CD4-positive, alpha-beta T cell treated with Interleukin-6 at 100 ng/mL for 8 hours (primary cell): ENCODE data around the gene GFER.
"Not testable (repeated sequence)": the region's sequence is repeated elsewhere in the genome, so short reads cannot be mapped to it uniquely, and the experiment has no call there.

ENCODE experiments used
- DNase-seq: peaks from one replicate; pipeline ENCODE4 v3.0.0-alpha.2; 2020; ENCODE audit warnings: mixed read lengths, low spot score

The GFER gene

GRCh38 chr16:1957434-1958142 lies 26.4 kb upstream of the GFER start:
- not testable (repeated sequence) for DNase-seq

GRCh38 chr16:1958143-1958491 lies 25.9 kb upstream of the GFER start:
- not testable (repeated sequence) for DNase-seq

- no peak for DNase-seq
These were observed 25.2 kb upstream of the GFER start for GRCh38 chr16:1958715-1959268.

GRCh38 chr16:1959269-1960039 lies 24.5 kb upstream of the GFER start, which contains the start of gene NDUFB10:
Gene NDUFB10 (plus strand): TSS chr16:1959538. CDS start chr16:1959625, 87 bp downstream.
- DNase-seq, result peak; percentile 87

- DNase-seq, result no peak
These were observed 23.0 kb upstream of the GFER start for GRCh38 chr16:1960665-1961630.

GRCh38 chr16:1961651-1962067 lies 22.3 kb upstream of the GFER start:
- no peak for DNase-seq

- DNase-seq, result not testable (repeated sequence)
These were observed 21.5 kb upstream of the GFER start for GRCh38 chr16:1962161-1963153.

- no peak for DNase-seq
These were observed 20.0 kb upstream of the GFER start for GRCh38 chr16:1963806-1964505.

GRCh38 chr16:1964506-1965395 lies 19.2 kb upstream of the GFER start, which contains the start of gene RPS2:
Gene RPS2 (minus strand): TSS chr16:1964826. CDS start chr16:1964625, 201 bp downstream.
- peak; percentile 97 for DNase-seq

GRCh38 chr16:1965396-1966001 lies 18.5 kb upstream of the GFER start:
- no peak for DNase-seq

GRCh38 chr16:1966460-1966859 lies 17.5 kb upstream of the GFER start, which contains the start of gene RNF151:
Gene RNF151 (plus strand): TSS chr16:1966856. CDS start chr16:1966882, 26 bp downstream.
- DNase-seq, result no peak

- DNase-seq, result no peak
These were observed 15.6 kb upstream of the GFER start for GRCh38 chr16:1968146-1968953.

GRCh38 chr16:1971796-1972489 lies 12.1 kb upstream of the GFER start, which contains the start of gene TBL3:
Gene TBL3 (plus strand): TSS chr16:1972053. CDS start chr16:1972165, 112 bp downstream.
- peak; percentile 96 for DNase-seq

GRCh38 chr16:1972490-1972877 lies 11.5 kb upstream of the GFER start:
- DNase-seq, result no peak

GRCh38 chr16:1973461-1974156 lies 10.4 kb upstream of the GFER start:
- DNase-seq, result no peak
